ENCODE measurements around the gene CEBPZ.
"Not testable (repeated sequence)": the region's sequence is repeated elsewhere in the genome, so short reads cannot be mapped to it uniquely, and the experiment has no call there.

CEBPZ gene, protein sequence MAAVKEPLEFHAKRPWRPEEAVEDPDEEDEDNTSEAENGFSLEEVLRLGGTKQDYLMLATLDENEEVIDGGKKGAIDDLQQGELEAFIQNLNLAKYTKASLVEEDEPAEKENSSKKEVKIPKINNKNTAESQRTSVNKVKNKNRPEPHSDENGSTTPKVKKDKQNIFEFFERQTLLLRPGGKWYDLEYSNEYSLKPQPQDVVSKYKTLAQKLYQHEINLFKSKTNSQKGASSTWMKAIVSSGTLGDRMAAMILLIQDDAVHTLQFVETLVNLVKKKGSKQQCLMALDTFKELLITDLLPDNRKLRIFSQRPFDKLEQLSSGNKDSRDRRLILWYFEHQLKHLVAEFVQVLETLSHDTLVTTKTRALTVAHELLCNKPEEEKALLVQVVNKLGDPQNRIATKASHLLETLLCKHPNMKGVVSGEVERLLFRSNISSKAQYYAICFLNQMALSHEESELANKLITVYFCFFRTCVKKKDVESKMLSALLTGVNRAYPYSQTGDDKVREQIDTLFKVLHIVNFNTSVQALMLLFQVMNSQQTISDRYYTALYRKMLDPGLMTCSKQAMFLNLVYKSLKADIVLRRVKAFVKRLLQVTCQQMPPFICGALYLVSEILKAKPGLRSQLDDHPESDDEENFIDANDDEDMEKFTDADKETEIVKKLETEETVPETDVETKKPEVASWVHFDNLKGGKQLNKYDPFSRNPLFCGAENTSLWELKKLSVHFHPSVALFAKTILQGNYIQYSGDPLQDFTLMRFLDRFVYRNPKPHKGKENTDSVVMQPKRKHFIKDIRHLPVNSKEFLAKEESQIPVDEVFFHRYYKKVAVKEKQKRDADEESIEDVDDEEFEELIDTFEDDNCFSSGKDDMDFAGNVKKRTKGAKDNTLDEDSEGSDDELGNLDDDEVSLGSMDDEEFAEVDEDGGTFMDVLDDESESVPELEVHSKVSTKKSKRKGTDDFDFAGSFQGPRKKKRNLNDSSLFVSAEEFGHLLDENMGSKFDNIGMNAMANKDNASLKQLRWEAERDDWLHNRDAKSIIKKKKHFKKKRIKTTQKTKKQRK

DNA sequence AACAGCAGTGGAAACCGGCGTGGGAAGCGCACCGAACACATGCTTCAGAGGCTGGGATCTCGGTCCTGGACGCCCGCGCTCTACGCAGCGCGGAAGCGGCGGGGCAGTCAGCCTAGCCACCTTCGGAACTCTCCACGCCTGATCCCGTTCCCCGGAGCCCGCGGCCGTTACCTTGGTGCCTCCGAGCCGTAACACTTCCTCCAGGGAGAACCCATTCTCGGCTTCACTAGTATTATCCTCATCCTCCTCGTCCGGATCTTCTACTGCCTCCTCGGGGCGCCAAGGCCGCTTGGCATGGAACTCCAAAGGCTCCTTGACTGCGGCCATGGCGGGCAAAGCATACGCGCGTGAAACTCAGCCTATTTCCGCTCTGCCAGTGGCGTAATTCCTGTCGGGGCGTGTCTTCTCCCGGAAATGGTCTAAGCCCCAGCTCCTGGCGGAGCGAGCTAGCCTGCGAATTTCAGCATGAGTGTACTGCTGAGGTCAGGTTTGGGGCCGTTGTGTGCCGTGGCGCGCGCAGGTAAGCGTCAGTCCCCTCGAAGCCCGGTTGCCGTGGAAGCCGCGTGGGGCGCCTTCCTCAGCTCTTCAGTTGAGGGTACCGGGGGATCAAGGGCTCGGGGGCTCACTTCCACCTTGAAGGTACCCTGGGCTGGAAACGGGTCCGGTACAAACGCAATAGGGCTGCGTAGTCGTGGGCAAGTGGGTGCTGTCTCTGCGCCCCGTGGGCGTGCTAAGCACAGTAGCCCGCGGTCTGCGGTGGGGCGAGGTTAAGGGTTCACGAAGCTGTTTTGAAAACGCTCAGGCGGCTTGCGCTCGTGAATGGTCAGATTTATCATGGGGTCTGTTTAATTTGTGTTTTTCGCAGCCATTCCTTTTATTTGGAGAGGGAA lies at the start of gene CEBPZ, which contains the start of gene NDUFAF7:
Gene CEBPZ, minus strand, starts transcription at position 356 of the 890 bp plus-strand sequence. Its CDS starts 29 bp downstream, at position 327.
Gene NDUFAF7, plus strand, starts transcription at position 418 of the 890 bp plus-strand sequence. Its CDS starts 48 bp downstream, at position 466.
- peak; percentile 89 for DNase-seq

DNA sequence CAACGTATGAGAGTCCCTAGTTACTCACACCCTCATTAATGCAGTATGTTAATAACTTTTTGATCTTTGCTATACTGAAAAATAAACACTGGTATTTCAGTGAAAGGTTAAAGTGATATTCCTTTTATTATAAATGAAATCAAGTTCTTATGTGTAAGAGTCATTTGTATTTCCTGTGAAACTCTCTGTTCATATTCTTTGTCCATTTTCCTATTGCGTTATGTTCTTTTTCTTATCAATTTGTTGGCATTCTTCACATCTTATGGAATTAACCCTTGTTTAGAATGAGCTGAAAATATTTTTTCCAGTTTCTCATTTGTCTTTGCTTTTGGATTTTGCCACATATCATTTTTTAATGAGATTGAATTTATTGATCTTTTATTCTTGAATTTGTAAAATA lies 44.9 kb upstream of the CEBPZ start:
- DNase-seq, result no peak

DNA sequence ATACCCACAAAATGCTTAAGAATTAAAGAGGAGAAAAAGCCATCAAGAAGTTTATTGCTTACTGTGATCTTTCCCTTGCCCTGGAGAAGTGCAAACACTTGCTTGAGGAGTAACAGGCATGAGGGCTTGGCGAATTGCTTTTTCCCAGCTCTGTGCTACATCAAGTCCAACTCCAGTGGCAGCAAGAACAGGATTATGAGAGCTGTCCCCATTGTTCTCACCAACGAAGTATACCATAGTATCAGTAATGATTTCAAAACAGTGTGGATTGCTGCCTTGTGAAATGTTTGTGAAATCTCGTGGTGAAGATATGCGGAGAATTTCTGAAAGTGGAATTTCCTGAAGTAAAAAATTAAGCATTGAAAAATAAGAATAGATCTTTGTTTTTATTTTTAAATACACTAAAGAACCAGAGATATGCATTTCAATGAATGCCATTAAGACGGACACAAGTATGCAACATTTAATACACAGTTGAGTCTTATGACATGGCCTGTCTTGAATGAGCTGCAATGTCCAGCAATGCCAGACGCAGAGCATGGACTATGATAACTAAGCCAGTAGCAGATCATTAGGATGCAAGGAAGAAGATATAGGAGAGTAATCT lies 43.1 kb upstream of the CEBPZ start:
- no peak for DNase-seq

GRCh38 chr2:37271376-37272067 lies 40.1 kb upstream of the CEBPZ start:
- no peak for DNase-seq

DNA sequence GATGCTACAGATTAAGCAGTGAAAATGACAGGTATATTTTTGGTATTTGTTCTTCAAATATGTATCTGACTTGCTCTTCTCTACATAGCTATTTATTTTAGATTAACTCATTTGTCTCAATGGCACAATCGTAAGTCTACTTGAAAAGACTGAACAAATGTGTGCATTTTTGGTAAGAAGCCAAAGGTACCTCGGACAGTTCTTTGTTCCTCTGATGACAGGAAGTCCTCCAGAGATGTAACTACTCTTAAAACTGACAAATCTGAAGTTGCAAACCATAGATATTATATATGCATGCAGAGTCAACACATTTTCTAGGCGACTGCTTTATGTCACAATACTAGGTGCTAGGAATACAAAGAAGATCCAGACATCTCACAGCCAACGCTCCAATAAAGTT lies 36.7 kb upstream of the CEBPZ start:
- no peak for DNase-seq

GRCh38 chr2:37267685-37268084 lies 36.3 kb upstream of the CEBPZ start:
- no peak for DNase-seq

DNA sequence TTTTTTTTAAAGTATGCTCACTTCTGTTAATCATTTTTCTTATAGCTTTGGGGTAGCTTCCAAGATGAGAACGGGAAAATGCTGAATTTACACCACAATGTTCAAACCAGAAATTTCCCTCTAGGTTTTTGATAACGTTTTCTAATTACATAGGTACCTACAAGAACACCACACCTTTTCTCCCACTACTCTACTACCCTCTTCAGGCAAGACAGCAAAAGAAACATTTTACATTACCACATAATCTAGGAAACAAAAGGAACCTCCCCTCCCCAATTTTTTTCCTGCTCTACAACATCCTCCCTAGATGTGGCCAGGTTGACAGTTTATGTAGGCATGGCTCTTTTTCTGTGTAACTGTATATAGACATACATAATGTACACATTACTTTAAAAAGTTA lies 32.4 kb upstream of the CEBPZ start:
- no peak for DNase-seq

- DNase-seq, result no peak
Measured at GRCh38 chr2:37262522-37262921, 31.1 kb upstream of the CEBPZ start.

- DNase-seq, result no peak
Measured at GRCh38 chr2:37250869-37251740, 19.7 kb upstream of the CEBPZ start.

GRCh38 chr2:37246205-37246604 lies 14.8 kb upstream of the CEBPZ start:
- DNase-seq, result no peak

DNA sequence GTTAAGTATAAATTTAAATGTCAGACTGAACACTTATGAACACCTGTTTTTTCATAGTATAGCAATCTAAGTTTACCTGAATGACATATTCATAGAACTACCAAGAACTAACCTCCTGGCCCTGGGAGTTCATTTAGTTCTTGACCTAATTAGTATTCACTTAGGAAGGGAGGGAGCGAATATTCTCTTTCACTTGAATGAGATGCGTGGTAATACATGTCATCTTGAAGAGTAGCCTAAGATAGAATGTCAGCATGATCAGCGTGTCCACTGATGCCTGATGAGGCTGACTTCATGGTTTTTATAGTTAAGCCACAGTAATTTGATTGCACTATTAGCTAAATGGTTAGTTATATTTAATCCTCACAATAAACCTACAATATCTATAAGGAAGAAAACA lies 13.4 kb upstream of the CEBPZ start:
- no peak for DNase-seq

DNA sequence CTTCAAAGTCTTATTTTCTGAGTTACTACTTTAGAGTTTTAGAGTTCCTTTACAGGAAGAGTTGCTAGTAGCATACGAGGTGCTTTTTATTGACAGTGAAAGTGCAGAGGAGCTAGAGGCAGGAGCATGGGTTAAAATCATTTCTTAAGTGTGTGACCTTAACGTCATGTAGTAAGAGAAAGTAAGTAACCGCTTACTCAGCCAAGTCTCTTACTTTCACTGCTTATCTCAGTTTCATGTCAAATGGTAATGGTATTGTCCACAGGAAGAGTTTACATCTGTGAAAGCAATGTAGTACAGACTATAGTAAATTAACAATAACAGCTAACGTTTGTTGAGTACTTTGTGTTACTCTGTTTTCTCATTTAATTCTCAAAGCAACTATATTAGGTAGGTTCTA lies 12.6 kb upstream of the CEBPZ start:
- DNase-seq, result peak in 1 of 2 donors; percentile 25

DNA sequence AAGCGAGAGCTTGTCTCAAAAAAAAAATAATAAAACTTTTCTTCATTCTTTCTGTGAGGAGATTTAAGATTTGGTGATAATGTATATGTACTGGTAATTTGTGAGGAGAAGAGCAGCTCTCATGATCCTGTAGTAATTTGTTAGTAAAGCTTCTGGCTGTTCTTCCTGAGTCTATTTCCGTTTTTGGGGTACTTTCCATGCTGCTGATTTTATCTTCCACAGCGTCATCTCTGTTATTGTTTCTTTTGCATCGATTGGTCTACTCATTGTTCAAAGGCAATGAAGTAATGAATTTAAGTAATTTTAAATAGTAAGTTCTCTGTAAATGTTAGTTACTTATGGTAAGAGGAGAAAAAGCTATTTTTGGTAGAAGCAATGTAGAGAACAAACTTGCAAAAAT lies 12.0 kb upstream of the CEBPZ start:
- peak in 1 of 2 donors; percentile 62 for DNase-seq

DNA sequence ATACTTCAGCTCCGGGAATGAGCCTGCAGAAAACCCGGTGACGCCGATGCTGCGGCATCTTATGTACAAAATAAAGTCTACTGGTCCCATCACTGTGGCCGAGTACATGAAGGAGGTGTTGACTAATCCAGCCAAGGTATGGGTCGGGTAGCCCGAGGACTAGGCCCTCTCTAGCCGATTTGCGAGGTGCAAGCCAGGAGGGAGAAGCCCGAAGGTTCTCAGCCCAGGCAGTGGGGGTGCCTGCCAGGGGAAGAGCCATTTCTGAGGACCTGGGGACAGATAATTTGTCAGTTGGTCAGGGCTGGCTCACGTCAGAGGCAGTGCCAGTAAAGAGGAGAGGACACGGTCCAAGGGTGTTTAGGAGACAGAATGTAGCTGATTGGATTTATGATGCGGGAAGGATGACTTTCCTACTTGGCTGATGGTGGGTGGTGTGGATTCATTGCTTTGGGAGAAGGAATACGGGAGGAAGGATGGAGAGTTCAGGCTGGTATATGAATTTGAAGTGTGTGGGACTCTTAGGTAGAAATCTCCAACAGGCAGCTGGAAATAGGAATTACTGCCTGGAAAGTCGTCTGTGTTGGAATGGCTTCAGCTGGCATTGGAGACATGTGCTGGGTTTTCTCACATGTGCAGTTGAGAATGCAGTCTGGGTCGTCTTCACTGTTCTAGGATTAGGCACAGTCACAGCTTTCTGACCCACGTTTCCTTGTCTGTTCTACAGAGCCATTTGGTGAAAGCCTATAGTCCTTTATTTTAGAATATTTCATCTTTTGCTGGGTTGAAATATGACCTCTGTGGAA lies 936 bp upstream of the CEBPZ start:
- DNase-seq, result no peak

- peak in 1 of 2 donors; percentile 10 for DNase-seq
Measured at GRCh38 chr2:37230581-37230980, 815 bp downstream of the CEBPZ start.

GRCh38 chr2:37228788-37229187 lies 2.6 kb downstream of the CEBPZ start:
- DNase-seq, result no peak

- no peak for DNase-seq
Measured at GRCh38 chr2:37226863-37227262, 4.5 kb downstream of the CEBPZ start.

GRCh38 chr2:37225129-37225528 lies 6.3 kb downstream of the CEBPZ start:
- DNase-seq, result not testable (repeated sequence)

DNA sequence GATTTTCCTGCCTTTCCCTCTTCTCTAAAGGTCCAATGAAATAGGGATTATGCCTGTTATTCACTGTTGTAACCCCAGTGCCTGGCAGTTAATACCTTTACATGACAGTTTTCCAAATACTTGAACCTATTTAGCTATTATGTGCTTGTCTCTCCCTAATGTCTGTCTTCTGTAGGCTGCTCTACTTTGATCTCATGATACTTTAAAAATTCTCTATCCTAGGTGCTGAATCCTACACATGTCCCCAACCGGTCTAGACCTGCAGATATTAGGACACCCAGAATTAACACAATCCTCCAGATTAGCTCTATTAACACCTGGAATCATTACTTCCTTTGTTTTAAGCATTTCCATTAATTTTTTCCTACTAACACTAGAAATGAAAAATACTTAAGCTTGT lies 7.3 kb downstream of the CEBPZ start:
- no peak for DNase-seq

All from CD4-positive, alpha-beta T cell treated with Interleukin-4 for 1 hour (primary cell).